ENCODE measurements around the gene GLIS1.
"Not testable (repeated sequence)": the region's sequence is repeated elsewhere in the genome, so short reads cannot be mapped to it uniquely, and the experiment has no call there.

The GLIS1 gene

DNA sequence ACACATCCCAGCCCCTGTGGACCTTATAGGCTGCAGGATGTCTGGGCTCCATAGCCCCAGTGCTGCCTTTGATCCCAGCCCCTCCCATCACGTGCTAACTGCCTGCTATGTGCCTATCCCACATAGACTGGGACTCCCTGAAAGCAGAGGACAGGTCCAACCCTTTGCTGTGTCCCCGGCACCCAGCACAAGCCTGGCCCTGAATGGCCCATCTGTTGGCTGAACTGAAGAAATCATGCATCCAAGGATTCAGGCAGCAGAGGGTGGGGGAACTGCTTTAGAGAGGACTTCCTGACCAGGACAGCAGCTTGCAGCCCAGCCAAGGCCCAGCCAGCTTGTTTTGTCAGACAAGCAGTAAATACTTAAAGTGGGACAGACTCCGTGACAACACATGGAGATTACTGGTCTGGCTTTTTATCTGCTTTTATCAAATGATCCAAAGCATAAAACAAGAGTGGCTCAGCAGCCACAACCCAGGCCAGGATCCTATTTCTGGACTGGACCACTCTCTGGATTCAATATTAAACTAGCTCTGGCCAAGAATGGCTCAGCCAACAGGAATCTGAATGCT is 69.3 kb downstream of the GLIS1 start:
- no peak for DNase-seq

DNA sequence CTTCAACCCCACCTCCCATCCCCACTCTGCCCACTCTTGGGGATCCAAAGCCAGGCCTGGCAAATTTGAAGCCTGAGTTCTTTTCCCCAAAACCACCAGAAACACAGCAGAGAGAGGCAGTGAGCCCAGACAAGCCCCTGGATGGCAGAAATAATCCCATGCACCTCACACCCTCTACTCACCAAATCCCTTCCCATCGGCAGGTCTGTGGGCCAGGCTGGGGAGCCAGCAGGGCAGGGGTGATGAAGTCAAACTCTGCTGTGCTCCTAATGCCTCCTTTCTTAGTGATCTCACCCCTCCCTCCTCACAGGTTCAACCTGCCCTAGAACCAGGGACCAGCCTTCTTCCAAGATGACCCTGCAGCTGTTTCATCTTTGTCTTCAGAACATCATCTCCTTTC is 72.4 kb downstream of the GLIS1 start:
- no peak for DNase-seq

DNA sequence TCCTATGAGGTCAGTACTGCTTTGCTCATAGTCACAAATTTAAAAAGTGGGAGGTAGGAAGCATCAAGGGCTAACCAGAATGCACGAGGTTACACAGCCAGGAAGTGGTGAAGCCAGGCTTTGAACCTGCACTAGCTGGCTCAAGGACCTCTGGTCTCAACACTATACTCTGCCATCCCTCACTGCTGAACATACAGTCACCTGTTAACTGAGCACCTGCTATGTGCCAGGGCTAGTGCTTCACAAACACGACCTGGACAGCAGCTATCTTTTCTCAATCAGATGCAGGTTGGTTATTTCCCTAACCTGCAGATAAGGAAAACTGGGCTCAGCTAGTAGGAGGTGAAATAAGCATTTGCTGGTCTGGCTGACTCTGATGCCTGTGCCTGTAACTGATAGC is 73.0 kb downstream of the GLIS1 start:
- DNase-seq, result no peak

DNA sequence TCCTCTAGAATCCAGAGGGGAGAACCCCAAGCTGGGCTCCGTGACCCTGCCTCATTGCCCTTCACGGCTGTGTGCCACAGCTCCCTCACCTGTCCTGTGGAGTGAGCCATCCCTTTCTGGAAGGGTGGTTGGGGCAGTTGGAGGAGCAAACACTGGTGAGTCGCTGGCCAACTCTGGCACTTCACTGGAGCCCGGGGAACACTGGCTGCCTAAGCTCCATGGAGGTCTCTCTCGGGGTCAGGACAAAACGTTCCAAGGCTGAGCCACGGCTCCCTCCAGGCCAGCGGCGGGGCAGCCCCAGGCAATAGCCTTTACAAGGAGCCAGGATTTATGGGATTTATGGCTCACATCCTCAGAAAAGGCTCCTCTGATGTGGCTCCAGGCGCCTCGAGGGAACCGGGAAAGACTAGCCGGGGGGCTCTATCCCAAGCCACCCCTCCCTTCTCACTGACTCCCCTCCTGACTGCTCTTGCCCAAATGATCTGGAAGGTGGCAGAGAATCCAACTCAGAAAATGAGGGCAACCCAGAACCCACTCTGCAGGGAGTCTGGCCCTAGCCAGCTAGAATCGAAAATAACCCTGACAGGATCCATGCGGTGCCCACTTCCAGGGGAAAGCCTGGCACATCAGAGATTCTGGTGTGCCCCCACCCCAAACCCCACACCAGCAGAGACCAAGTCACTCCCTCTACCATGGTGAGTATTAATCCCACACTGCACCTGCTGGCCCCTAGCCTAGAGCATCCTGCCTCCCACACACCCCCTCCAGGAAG is 75.2 kb downstream of the GLIS1 start:
- DNase-seq, result no peak

DNA sequence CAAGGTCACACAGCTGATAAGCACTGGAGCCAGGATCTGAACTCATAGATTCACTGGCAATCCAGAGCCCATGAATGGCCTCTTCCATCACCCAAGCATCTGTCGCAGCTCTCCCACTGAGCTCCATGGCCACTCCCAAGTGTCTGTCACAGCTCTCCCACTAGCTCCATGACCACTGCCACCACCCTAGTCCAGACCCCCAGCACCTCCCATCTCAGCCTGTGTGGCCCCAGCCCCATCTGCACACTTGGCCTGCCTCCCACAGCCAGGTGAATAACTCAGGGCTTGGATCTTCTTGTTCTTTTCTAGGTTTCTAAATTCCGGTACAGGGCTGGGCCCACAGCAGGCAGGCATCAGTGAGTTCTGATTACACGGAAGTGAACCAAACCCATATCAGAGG is 76.0 kb downstream of the GLIS1 start:
- no peak for DNase-seq

DNA sequence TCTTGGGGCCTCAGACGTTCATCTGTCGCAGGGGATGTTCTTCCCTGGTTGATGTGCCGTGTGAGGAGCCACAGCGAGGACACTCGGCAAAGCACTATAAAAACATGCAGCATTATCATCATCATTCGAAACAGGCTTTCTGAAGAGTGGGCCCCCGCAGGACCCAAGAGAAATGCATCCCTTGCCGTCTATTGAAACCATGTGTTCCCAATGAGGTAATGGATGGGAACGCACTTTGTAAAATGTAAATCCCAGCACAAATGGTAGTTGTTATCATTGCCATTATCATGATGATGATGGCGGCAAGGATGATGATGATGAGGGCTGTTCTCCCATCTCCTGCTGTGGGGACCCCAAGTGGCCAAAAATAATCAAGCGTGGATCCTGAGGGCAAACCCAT is 76.8 kb downstream of the GLIS1 start:
- DNase-seq, result no peak

DNA sequence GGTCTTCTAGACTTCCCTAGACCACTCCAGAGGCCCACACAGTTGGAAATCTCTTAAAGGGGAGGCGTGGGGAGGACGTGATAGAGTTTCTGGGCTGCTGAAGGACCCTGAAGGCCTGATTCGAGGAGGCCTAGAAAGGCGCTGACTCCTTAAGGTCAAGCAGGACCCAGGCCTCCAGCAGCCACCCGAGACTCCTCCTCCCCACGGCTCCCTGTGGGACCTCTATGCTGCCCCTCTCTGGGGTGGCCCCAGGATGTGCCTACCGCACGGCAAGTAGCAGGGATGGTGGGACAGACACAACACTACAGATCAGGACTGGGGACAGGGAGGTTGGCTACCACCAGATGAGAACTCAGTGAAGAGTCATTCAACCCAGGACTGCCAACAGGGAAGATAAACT is 77.5 kb downstream of the GLIS1 start:
- no peak for DNase-seq

DNA sequence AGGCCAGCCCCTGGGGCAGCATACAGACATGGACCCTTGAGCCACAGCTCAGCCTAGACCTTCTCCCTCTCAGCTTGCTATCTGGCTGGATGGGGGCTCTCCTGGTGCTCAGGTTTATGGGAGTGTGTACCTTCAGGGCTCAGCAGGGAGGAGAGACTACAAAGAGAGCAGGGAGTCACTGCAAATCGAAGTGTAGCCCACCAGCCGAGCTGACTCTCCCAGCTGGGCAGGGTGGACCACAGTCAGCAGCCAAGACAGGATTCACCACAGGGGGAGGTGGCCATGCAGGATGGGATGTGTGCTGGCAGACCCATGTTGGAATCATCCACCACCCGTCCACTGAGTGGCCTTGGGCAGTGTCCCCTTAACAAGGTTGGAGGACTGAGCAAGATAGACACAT is 78.3 kb downstream of the GLIS1 start:
- no peak for DNase-seq

DNA sequence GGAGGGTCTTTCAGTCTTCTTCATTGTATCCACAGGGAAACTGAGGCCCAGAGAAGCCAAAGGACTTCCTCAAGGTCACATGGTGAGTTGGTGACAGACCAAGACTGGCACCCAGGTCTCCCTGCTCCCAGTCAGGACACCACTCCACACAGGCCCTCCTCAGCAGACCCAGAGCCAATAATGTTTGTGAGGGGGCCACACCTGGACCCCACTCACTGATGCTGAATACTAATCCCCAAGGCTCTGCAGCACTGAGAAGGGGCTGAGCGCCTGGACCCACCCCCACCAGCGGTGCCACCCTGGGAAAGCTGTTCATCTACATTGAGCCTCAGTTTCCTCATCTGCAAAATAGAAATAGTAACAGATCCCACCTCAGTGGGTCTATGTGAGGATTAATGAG is 79.5 kb downstream of the GLIS1 start:
- DNase-seq, result no peak

DNA sequence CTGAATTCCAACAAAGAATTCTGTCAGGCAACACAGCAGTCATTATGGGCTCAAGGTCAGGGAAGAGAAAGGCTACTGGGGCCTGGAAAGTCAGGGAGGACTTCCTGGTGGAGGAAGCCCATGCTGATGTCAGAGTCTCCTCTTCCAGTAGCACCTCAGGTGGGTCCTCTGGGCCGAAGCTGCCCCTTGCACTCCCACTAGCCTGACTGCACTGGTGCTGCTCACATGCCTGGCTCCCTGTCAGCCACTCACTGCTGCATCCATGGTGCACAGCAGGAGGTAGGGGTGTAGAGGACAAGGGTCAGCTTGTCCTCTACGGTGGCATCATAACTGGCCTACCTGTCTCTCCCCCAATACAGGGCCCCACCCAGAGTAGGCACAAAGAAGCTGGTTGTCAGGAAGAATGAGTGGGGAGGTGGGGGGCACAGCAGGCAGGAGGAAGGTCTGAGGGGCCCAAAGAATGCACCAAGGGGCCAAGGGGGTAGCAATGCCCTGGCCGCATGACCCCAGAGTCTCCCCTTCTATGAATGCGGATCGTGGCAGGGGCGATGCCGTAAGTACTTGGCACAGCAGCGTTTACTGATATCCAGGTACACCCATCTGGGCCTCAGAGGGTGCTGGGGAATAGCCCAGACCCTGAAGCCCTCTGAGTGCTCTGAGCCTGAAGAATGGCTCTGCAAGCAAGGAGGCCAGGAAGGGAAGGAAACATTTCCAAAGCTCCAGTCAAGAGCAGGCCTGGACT is 80.3 kb downstream of the GLIS1 start:
- DNase-seq, result no peak

DNA sequence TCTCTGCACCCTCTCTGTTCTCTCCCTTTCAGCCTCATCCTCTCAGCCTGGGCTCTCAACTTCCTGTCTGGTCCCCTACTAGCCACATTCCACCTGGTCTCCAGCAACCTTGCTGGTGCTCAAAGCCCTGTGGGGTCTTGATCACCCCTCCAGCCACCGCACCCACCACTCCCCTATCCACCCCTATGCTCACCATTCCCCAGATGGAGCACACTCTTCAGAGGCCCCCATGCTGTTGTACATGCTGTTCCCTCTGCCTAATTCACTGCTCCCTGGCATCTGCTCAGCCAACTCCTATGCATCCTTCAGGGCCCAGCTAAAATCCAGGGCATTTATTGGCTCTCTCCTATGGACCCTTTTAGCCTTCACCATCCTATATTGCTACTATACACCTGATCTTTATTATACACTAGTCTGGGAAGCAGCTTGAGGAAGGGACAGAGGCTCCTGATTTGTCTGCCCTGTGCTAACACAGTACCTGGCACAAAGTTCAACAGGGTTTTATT is 81.0 kb downstream of the GLIS1 start:
- DNase-seq, result no peak

DNA sequence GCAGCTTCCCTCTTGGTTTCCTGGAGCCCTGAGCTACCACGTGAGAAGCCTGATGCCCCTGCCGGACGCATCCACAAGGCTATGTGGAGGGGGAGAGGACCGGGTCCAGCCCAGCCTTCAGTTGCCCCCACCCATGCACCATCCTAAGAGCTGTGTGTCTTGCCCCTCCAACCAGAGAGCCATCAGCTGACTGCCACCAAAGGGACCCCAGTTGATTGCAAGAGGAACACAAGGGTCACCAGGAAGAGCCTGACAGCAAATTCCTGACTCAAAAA is 81.5 kb downstream of the GLIS1 start:
- DNase-seq, result no peak

DNA sequence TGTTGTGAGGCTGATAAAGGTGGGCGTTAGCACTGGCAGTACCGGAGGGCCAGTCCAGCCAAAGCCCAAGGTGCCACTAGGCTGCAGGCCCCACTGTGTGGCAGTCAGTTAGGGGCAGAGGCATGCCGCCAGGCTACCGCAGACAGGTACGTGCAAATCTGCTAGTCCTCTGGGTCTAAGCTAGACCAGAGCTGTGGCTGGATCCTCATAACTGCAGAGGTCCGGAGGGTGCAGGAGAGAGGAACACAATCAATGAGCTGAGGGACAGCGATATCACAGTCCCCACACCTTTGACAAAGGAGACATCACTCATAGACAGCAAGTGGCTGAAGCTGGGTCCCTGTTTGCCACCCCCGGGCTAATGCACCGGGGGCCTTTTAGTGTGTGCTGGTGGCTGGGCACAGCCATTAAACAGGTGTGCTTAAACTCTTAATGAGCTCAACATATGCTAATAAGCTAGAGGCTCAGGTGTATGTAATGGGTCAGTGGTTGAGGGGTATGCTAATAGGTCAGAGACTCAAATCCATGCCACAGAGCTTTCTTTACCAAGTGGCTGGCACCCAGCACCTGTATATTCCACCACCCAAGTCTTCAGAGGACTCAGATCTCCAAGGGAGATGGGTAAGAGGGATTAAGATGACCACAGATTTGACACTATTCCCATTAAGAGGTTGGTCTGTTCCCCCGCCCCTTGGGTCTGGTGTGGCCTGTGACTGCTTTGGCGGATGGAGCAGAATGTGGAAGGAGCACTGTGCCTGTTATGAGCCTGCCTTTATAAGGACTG is 82.0 kb downstream of the GLIS1 start:
- no peak for DNase-seq

DNA sequence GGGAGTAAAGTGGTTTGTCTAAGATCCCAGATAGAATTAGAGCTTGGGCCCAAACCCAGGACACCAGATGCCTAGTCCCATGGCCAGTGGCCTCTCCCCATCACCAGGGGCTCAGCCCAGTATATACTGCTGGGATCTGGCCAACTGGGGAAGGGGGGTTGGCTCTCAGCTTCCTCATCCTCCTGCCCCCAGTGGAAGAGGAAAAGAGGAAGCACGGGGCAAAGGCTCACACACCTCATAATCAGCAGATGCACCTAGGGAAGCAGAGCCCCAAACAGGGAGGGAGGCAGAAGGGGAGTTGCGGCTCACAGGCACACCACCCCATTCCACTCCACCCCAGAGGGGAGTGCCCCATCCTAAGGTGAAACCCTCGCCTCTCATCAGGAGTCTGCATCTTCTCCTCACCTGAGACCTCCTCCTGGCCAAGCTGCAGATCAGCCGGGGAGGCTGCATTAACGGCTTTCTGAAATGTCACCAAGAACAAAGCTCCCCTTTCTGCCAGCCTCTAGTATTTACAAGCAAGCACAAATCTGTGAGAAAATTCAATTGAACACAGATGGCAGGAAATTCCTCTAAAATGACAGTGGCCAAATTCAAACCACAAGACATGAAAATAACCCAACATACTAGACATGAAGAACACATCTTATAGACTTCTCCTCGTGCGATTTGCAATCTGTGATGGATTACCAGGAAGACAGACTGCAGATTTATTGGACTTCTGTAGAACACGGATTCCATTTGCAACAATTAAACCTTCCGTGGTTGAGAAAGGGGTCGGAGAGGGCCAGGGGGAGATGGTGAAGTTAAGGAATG is 82.8 kb downstream of the GLIS1 start:
- no peak for DNase-seq

DNA sequence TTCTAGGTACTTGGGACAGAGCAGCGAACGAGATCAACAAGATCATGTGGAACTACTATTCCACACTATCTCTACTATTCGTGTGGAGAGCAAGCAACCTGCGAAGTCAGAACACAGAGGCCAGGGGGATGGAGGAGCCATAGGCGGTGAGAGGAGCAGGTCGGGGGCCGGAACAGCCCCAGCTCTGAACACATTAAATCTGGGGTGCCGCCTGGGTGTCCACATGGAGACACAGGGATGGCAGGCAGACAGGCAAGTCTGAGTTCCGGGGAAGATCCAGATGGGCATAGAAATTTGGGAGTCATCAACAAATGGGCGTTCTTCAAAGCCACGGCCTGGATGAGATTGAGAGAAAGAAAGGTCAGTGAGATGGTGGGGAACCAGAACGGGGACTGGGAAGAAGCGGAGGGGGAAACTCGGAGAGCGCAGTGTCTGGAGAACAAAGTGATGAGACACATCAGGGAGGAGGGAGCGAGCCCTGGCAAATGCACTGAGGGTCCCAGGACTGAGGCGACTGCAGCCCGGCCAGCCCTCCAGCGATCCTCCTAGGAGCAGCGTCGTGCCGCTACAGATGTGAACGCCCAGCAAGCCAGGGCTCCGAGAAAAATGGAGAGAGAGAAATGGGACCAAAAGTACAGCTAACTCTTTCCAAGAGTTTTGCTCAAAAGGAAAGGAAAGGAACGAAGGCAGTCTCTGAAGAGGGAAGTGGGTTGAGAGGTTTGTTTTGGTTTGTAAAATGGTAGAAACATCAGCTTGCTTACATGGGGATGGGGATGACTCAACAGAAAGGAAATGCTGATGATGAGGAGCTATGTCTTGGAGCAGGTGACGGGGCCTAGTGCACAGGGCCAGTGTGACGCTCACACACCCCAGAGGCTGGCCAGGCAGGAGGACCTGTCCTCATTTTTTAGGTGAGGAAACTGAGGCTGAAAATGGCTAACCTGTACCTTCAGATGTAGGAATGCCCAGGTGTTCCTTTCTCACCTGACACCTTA is 84.5 kb downstream of the GLIS1 start:
- DNase-seq, result no peak

DNA sequence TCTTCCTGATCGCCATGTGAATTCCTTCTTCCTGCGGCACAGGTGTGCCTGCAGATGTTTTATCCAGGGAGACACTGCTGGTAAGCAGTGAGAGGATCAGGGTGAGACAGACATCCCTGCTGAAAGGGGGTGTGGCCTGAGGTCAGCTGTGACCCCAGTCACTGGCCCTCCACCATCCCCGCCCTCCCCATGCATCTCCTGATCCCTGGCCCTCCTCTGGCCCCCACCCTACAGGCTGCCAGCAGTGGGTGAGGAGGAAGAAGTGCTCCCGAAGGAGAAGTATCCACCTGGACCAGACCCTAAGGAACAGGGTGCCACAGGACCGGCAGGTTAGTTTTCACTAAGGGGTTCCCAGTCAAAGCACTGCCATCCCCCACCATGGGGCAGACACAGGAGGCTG is 85.3 kb downstream of the GLIS1 start:
- DNase-seq, result no peak

DNA sequence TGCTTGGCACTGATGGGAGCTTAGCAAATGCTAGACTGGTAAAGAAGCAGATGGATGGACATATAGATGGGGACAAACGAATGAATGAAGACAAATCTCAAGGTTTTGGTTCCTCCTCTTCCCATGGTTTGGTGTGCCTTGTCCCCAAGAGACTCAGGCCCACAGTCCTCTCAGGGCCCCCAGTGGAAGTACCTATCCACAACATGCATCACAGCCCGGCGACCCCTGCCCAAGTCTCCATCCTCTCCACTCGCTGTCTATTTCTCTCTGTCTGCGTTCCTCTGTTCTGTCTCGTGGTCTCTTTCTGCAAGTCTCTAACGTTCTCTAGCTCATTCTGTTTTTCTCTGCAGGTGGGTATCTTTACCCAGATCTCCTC is 85.8 kb downstream of the GLIS1 start:
- DNase-seq, result no peak

DNA sequence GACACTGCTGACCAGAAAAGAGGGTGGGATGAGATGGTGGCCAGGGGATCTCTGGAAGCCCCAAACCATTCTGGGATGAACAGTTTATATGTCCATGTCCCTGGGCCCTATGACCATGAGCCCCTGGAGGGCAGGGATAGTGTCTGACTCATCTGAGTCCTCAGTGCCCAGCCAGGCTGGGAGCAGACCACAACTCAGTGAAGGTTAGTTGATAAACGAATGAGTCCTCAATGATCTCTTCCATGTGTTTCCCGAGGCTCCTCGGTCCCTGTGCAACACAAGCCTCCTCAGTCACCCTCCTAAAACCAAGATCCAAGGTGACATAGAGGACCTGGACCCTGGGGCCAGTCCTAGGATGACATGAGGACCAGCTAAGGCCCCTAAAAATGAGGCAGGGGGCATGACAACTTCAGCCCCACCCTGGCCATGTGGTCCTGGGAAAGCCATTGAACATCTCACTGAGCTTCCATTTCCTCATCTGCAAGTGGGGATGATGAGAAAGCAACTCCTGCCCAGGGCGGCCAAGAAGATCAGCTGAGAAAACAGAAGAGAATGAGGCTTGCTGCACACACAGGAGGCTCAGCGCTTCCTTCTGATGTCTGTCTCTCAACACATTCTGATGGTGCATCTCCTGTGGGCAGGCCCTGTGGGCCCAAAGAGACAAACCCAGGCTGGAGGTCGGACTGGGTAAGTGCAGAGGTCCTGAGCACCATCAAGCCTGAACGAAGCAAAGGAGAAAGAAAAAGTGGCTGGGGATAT is 86.3 kb downstream of the GLIS1 start:
- no peak for DNase-seq

DNA sequence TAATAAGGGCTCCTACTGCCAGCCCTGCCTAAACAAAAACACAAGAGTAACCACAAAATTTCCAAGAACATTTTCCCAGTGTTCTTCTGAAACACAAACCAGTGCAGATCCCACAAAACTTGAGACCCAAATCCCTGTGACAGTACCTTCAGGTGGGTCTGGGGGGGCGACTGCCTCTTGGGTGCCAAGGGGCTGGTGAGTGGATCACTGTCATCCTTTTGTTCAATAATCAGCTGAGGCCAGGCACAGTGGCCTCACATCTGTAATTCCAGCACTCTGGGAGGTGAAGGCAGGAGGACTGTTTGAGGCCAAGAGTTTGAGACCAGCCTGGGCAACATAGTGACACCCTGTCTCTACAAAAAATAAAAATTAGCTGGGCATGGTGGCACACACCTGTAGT is 87.6 kb downstream of the GLIS1 start:
- no peak for DNase-seq

DNA sequence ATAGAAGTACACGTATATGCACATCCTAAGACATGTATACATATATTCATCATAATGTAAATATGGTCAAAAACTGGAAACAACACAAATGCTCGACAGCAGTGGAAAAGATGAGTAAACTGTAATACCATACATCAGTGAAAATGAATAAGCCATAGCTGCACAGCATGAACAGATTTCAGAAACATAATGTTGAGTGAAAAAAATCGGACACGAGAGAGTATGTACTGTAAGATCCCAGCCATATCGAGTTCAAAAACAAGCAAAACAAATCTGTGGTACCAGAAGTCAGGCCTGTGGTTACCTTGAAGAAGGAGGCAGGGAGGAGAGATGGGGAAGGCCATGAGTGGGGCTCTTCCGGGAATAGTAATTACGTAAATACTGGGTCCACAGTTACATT is 90.4 kb downstream of the GLIS1 start:
- no peak for DNase-seq

DNA sequence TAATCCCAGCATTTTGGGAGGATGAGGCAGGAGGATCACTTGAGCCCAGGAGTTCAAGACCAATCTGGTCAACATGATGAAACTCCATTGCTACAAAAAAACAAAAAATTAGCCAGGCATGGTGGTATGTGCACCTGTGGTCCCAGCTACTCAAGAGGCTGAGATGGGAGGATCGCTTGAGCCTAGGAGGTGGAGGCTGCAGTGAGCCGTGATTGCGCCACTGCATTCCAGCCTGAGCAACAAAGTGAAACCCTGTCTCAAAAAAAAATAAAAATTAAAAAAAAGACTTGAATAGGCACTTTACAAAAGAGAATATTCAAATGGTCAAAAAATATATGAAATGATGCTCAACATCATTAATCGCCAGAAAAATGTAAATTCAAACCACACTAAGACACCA is 91.0 kb downstream of the GLIS1 start:
- not testable (repeated sequence) for DNase-seq
